A549 (cell line): ENCODE measurements around the gene TMEM222.

ENCODE experiments used
- CHD4 ChIP-seq: fragments of 200-600 bp; sonication (generic); IDR thresholded peaks from 2 replicates; pipeline ENCODE4 v1.6.1; 2016; ENCODE audit warnings: antibody characterized with exemption, mild to moderate bottlenecking, borderline replicate concordance
- CTCF ChIP-seq: fragments of >200 bp; sonication (Bioruptor Twin); formaldehyde crosslinking; IDR thresholded peaks from 3 replicates; pipeline ENCODE4 v1.5.1; 2016
- EP300 ChIP-seq, 2 experiments: fragments of >200 bp; sonication (Bioruptor Twin); formaldehyde crosslinking; IDR thresholded peaks; 2 replicates in 1 of 2; 3 replicates in 1 of 2; pipeline ENCODE4 v1.6.1; 2016 to 2017
- KDM5A ChIP-seq: fragments of 200-600 bp; sonication (generic); IDR thresholded peaks from 2 replicates; pipeline ENCODE4 v1.6.1; 2016; ENCODE audit warnings: antibody characterized with exemption, mild to moderate bottlenecking
- MAX ChIP-seq: IDR thresholded peaks from 2 replicates; pipeline ENCODE4 v1.6.1; 2012
- PHF8 ChIP-seq: fragments of 200-600 bp; sonication (generic); IDR thresholded peaks from 2 replicates; pipeline ENCODE4 v1.6.1; 2016; ENCODE audit warnings: low read depth, mild to moderate bottlenecking, antibody characterized with exemption, moderate library complexity, borderline replicate concordance
- POLR2A ChIP-seq: IDR thresholded peaks from 2 replicates; pipeline ENCODE4 v1.6.1; 2012; ENCODE audit warnings: mild to moderate bottlenecking, low read length
- SREBF2 ChIP-seq: fragments of 450-650 bp; IDR thresholded peaks from 2 replicates; pipeline ENCODE4 v1.6.1; 2014; ENCODE audit warnings: mild to moderate bottlenecking, moderate library complexity
- TP53 ChIP-seq: fragments of 250-450 bp; sonication (Bioruptor Pico); IDR thresholded peaks from 2 replicates; pipeline ENCODE4 v1.5.0; 2021; ENCODE audit warnings: mild to moderate bottlenecking, moderate library complexity
- ZFP36 ChIP-seq: fragments of 450-650 bp; IDR thresholded peaks from 2 replicates; pipeline ENCODE4 v1.6.1; 2014; ENCODE audit warnings: borderline replicate concordance; ENCODE audit not compliant: partially characterized antibody

DNA sequence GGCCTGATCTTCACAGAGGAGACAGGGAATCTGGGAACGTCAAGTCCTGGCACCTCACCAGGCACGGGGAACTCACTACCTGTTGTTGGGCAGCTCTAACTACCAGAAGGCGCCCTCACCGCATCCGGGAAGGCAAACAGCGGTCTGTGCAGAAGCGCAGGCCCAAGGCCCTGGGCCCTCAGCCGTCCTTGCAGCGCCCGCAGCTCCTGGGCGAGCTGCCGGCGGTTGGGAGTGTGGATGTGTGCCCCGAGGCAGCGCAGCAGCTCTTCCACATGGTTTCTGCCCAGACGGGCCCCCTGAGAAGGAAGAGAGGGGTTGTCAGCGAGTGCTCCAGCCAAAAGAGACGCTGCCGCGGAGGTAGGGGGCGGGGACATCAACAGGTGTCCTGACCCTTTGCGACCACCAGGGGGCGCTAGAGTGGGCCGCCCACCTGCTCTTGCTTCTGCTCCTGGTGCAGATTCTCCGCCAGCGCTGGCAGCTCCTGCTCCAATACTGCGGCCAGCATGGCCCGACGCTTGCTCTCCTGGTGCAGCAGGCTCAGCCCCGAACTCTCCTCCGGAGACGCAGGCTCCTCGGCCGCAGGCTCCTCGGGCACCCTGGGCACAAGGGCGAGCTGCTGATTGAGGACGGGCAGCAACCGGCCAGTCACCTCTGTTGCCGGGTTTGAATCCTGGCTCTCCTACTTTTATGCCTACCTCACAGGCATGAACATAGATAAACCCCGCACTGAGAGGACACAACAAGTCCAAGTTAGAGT lies 35.5 kb downstream of the TMEM222 start:
- TF ChIP-seq ZFP36: no peak
- TF ChIP-seq MAX: peak; percentile 30; the same call in 1 of the 2 replicates
- TF ChIP-seq PHF8: no peak
- TF ChIP-seq KDM5A: no peak
- peak; percentile 79 for TF ChIP-seq CTCF
- TF ChIP-seq TP53 (CRISPR knock-in tag): no peak
- TF ChIP-seq CHD4: no peak
- TF ChIP-seq SREBF2: no peak
- TF ChIP-seq POLR2A: no peak
- TF ChIP-seq EP300 (IDR thresholded peaks at IDR 0.05): no peak
